Hepatocyte (in vitro differentiated cells): Measurements from ENCODE around the gene MCRS1. TPM values are rescaled to one million over a fixed set of nuclear protein-coding genes. Genes with fewer than 3 reads are reported as not detected.

Experiments used
- DNase-seq: peaks from one replicate; pipeline ENCODE4 v3.0.0-alpha.2; 2016; ENCODE audit warnings: low spot score
- H2AFZ ChIP-seq: fragments of 200-600 bp; sonication (generic); 2 replicates; pipeline ENCODE4 v1.6.0; 2016; ENCODE audit warnings: antibody characterized with exemption, mild to moderate bottlenecking
- H3K27ac ChIP-seq: fragments of 200-600 bp; sonication (generic); 2 replicates; pipeline ENCODE4 v1.5.1; 2016; ENCODE audit warnings: mild to moderate bottlenecking
- H3K27me3 ChIP-seq: fragments of 200-600 bp; sonication (generic); 2 replicates; pipeline ENCODE4 v1.6.1; 2016
- H3K36me3 ChIP-seq: fragments of 200-600 bp; sonication (generic); replicated peaks from 2 replicates; pipeline ENCODE4 v1.5.1; 2016; ENCODE audit warnings: low read depth; ENCODE audit not compliant: insufficient read depth
- H3K4me1 ChIP-seq: fragments of 200-600 bp; sonication (generic); 2 replicates; pipeline ENCODE4 v1.5.1; 2016; ENCODE audit warnings: mild to moderate bottlenecking, moderate library complexity; ENCODE audit not compliant: insufficient read depth
- H3K4me2 ChIP-seq: fragments of 200-600 bp; sonication (generic); 2 replicates; pipeline ENCODE4 v1.6.0; 2016
- H3K4me3 ChIP-seq: fragments of 200-600 bp; sonication (generic); 2 replicates; pipeline ENCODE4 v1.5.1; 2016; ENCODE audit warnings: mild to moderate bottlenecking
- H3K79me2 ChIP-seq: fragments of 200-600 bp; sonication (generic); 2 replicates; pipeline ENCODE4 v1.6.0; 2017; ENCODE audit warnings: mild to moderate bottlenecking
- H3K9me2 ChIP-seq: fragments of 200-600 bp; sonication (generic); replicated peaks from 2 replicates; pipeline ENCODE4 v1.6.0; 2017; ENCODE audit warnings: mild to moderate bottlenecking; ENCODE audit not compliant: insufficient read depth
- H3K9me3 ChIP-seq: fragments of 200-600 bp; sonication (generic); 2 replicates; pipeline ENCODE4 v1.5.1; 2016; ENCODE audit warnings: low read depth, mild to moderate bottlenecking
- H4K20me1 ChIP-seq: fragments of 200-600 bp; sonication (generic); 2 replicates; pipeline ENCODE4 v1.6.0; 2016; ENCODE audit warnings: mild to moderate bottlenecking; ENCODE audit not compliant: insufficient read depth, poor library complexity, severe bottlenecking
- EZH2 ChIP-seq: fragments of 200-600 bp; sonication (generic); IDR thresholded peaks from 2 replicates; pipeline ENCODE4 v1.6.1; 2016; ENCODE audit warnings: antibody characterized with exemption, mild to moderate bottlenecking, borderline replicate concordance
- EZH2phosphoT487 ChIP-seq: fragments of 200-600 bp; sonication (generic); IDR thresholded peaks from one replicate; pipeline ENCODE4 v1.6.1; 2018; ENCODE audit warnings: antibody characterized with exemption, mild to moderate bottlenecking, low read depth, moderate library complexity; ENCODE audit not compliant: unreplicated experiment, severe bottlenecking
- WGBS: methylation state at CpG from one replicate; pipeline ENCODE4 v1.1.6; 2016; ENCODE audit warnings: low lambda C conversion rate; ENCODE audit errors: missing lambda C conversion rate; 5-methylcytosine and 5-hydroxymethylcytosine counted together
- polyA plus RNA-seq: library from polyadenylated mRNA; unstranded; fragments of >200 nt; fragmentation: Nextera tagmentation; extraction: Ambion mirVana; gene quantifications from 2 replicates; pipeline ENCODE4 v1.2.1, GENCODE V29; 2016
- total RNA-seq: library from RNA; depleted of rRNA; stranded (reverse); fragments of >200 nt; gene quantifications from 2 replicates; pipeline ENCODE4 v1.2.3, GENCODE V29; 2014
- TF ChIP-seq, protein P1 (sequence below): fragments of 200-600 bp; sonication (generic); IDR thresholded peaks from 2 replicates; pipeline ENCODE4 v1.5.1; 2016; ENCODE audit warnings: antibody characterized with exemption, mild to moderate bottlenecking; ENCODE audit not compliant: poor library complexity

Gene MCRS1
- total and polyA plus RNA-seq, 2 experiments from 2014 or later: 51.4 to 57.7 TPM

GRCh38 chr12:49577589-49578315 is 9.8 kb upstream of the MCRS1 start:
- TF ChIP-seq, protein P1, sequence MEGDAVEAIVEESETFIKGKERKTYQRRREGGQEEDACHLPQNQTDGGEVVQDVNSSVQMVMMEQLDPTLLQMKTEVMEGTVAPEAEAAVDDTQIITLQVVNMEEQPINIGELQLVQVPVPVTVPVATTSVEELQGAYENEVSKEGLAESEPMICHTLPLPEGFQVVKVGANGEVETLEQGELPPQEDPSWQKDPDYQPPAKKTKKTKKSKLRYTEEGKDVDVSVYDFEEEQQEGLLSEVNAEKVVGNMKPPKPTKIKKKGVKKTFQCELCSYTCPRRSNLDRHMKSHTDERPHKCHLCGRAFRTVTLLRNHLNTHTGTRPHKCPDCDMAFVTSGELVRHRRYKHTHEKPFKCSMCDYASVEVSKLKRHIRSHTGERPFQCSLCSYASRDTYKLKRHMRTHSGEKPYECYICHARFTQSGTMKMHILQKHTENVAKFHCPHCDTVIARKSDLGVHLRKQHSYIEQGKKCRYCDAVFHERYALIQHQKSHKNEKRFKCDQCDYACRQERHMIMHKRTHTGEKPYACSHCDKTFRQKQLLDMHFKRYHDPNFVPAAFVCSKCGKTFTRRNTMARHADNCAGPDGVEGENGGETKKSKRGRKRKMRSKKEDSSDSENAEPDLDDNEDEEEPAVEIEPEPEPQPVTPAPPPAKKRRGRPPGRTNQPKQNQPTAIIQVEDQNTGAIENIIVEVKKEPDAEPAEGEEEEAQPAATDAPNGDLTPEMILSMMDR: no peak
- Histone ChIP-seq H3K4me1 (peaks cover 2% of the 10 kb centered on the region), H3K4me3 (no peak overlapping the region), H3K27ac (no peak overlapping the region), H2AFZ (no peak overlapping the region), H3K79me2 (peaks cover 3% of the 10 kb centered on the region), H3K9me2 (no peaks in the 10 kb centered on the region), H3K9me3 (no peaks in the 10 kb centered on the region), H3K36me3 (no peaks in the 10 kb centered on the region), H3K4me2 (no peak overlapping the region), H4K20me1 (no peaks in the 10 kb centered on the region), H3K27me3 (no peaks in the 10 kb centered on the region)
- WGBS: 91% methylated on average over 9 of the region's 9 CpGs
- no peak for DNase-seq

DNA sequence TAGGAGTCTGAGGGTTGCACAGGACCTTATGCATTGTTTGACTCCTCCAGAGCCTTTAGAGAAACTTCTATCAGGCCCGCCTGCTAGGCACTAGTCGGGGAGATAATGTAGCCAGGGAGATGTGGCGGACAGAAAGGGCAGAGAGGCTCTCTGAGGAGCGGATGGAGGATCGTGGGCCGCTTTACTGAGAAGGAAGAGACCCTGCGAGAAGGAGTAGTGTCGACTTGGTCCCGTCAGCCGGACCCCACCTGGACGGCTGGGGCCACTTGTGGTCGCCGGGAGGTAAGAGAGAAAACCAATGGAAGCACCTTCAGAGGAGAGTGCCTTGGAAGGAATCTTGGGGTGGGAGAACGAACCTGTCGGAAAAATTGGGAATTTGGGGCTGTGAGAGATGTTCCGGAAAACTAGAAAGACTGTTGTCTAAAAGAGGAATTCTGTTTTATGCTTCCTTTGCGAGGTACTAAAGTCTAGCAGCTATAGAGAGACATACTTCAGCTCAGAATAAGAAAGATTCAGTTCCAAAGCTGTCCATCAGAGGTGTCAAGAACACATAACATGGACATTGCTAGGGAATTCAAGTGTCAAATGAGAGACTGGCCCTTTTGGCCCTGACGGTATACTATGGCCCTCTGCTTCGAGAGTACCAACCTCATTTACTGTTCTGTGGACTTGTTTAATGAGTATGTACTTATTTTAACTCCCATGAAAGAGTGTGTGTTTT is 660 bp upstream of the MCRS1 start:
- Histone ChIP-seq H3K4me3 (peak overlapping the region; percentile 66), H3K79me2 (peaks cover 51% of the 10 kb centered on the region), H3K27me3 (no peaks in the 10 kb centered on the region), H2AFZ (peak overlapping the region; percentile 95), H3K4me1 (peaks cover 5% of the 10 kb centered on the region), H3K9me3 (no peaks in the 10 kb centered on the region), H3K4me2 (peak overlapping the region; percentile 94), H4K20me1 (no peaks in the 10 kb centered on the region), H3K9me2 (no peaks in the 10 kb centered on the region), H3K27ac (peak overlapping the region; percentile 97), H3K36me3 (no peaks in the 10 kb centered on the region)
- WGBS: 3% methylated on average over 19 of the region's 19 CpGs
- DNase-seq: no peak
- TF ChIP-seq EZH2phosphoT487 (no peak), EZH2 (no peak)
- TF ChIP-seq, protein P1: no peak

- peak overlapping the region; percentile 95 for H2AFZ ChIP-seq
- peak overlapping the region; percentile 95 for H3K4me2 ChIP-seq
- H4K20me1 ChIP-seq: no peaks in the 10 kb centered on the region
- H3K4me3 ChIP-seq: peak overlapping the region; percentile 66
- H3K27ac ChIP-seq: peak overlapping the region; percentile 97
- 6% methylated on average over 11 of the region's 11 CpGs for WGBS
- H3K36me3 ChIP-seq: no peaks in the 10 kb centered on the region
- H3K79me2 ChIP-seq: peaks cover 51% of the 10 kb centered on the region
- no peak for DNase-seq
- no peaks in the 10 kb centered on the region for H3K9me3 ChIP-seq
- H3K4me1 ChIP-seq: peaks cover 5% of the 10 kb centered on the region
- TF ChIP-seq EZH2 (no peak), EZH2phosphoT487 (no peak)
- TF ChIP-seq, protein P1: no peak
- H3K27me3 ChIP-seq: no peaks in the 10 kb centered on the region
- H3K9me2 ChIP-seq: no peaks in the 10 kb centered on the region
Observed at GRCh38 chr12:49567302-49567610, 686 bp downstream of the MCRS1 start.
